H1 (cell line): ENCODE results near the gene DDC. TPM values are rescaled to one million over a fixed set of nuclear protein-coding genes. Genes with fewer than 3 reads are reported as not detected.

Experiments
- CTCF ChIA-PET: fragments of 300-600 bp; sonication (Branson Sonifier 250); formaldehyde crosslinking; loops from one replicate; lab custom pipeline; 2021; ENCODE audit not compliant: partially characterized antibody; lab: Charles Lee
- POLR2A ChIA-PET: fragments of 300-600 bp; sonication (Branson Sonifier 250); formaldehyde crosslinking; loops from one replicate; lab custom pipeline; 2021; ENCODE audit warnings: inconsistent platforms; ENCODE audit not compliant: partially characterized antibody; lab: Charles Lee
- DNase-seq, 2 experiments: peaks; one replicate each; pipeline versions ENCODE4 v3.0.0 to v3.0.0-alpha.2; 2010 to 2022; ENCODE audit warnings: low spot score in 2 of 2, low read depth in 1 of 2, mixed read lengths in 1 of 2
- FAIRE-seq: peaks from 2 replicates; lab custom pipeline; 2011; peaks lifted over from hg19 to GRCh38; lab: Jason Lieb, UNC
- H2AFZ ChIP-seq: 2 replicates; pipeline ENCODE4 v1.8.1; 2012; ENCODE audit warnings: low read length, inconsistent platforms
- H2AK5ac ChIP-seq: 2 replicates; pipeline ENCODE4 v1.6.1; 2013; ENCODE audit warnings: low read depth, low read length
- H2BK120ac ChIP-seq: replicated peaks from 2 replicates; pipeline ENCODE3; 2013; ENCODE audit warnings: low read depth, low read length, inconsistent platforms
- H2BK12ac ChIP-seq: 2 replicates; pipeline ENCODE4 v1.6.1; 2013; ENCODE audit warnings: low read depth, low read length
- H2BK15ac ChIP-seq: 2 replicates; pipeline ENCODE4 v1.6.1; 2013; ENCODE audit warnings: low read length
- H2BK20ac ChIP-seq: 2 replicates; pipeline ENCODE4 v1.6.1; 2013; ENCODE audit warnings: low read length
- H2BK5ac ChIP-seq: 2 replicates; pipeline ENCODE4 v1.6.1; 2013; ENCODE audit warnings: low read depth, low read length
- H3K14ac ChIP-seq: 2 replicates; pipeline ENCODE4 v1.6.1; 2013; ENCODE audit warnings: inconsistent platforms; ENCODE audit not compliant: insufficient read length
- H3K18ac ChIP-seq: 2 replicates; pipeline ENCODE4 v1.6.1; 2013; ENCODE audit warnings: low read length; ENCODE audit errors: extremely low read depth
- H3K23ac ChIP-seq: 2 replicates; pipeline ENCODE4 v1.6.1; 2013; ENCODE audit warnings: inconsistent platforms; ENCODE audit not compliant: insufficient read length
- H3K23me2 ChIP-seq: 2 replicates; pipeline ENCODE4 v1.6.1; 2013; ENCODE audit warnings: low read depth, low read length
- H3K27ac ChIP-seq: 2 replicates; pipeline ENCODE4 v1.6.1; 2011; ENCODE audit warnings: low read depth, low read length, inconsistent platforms
- H3K27me3 ChIP-seq, 4 experiments: replicated peaks in 1 of 4; 1 replicate in 1 of 4; 2 replicates in 3 of 4; pipeline versions ENCODE4 v1.6.1 to v1.8.1; 2011 to 2013; ENCODE audit warnings: low read length in 3 of 4, mild to moderate bottlenecking in 3 of 4, inconsistent platforms in 2 of 4, mixed read lengths in 2 of 4, moderate library complexity in 1 of 4; ENCODE audit not compliant: control insufficient read depth in 3 of 4, insufficient read depth in 3 of 4; ENCODE audit errors: extremely low read depth in 1 of 4
- H3K36me3 ChIP-seq, 4 experiments: 2 replicates each; pipeline versions ENCODE4 v1.6.1 to v1.8.1; 2011 to 2013; ENCODE audit warnings: mild to moderate bottlenecking in 4 of 4, low read length in 3 of 4, moderate library complexity in 2 of 4, control low read depth in 1 of 4, inconsistent platforms in 1 of 4; ENCODE audit not compliant: insufficient read depth in 4 of 4, control insufficient read depth in 2 of 4
- H3K4ac ChIP-seq: replicated peaks from 2 replicates; pipeline ENCODE3; 2013; ENCODE audit warnings: low read length, low read depth, mixed read lengths, inconsistent platforms; ENCODE audit not compliant: insufficient read length
- H3K4me1 ChIP-seq, 4 experiments: replicated peaks in 1 of 4; 1 replicate in 1 of 4; 2 replicates in 3 of 4; pipeline versions ENCODE4 v1.6.1 to v1.8.1; 2011 to 2013; ENCODE audit warnings: low read length in 3 of 4, inconsistent platforms in 2 of 4, mixed read lengths in 1 of 4; ENCODE audit not compliant: insufficient read depth in 4 of 4, control insufficient read depth in 3 of 4
- H3K4me2 ChIP-seq, 2 experiments: 2 replicates each; pipeline versions ENCODE4 v1.6.1 to v1.8.1; 2011 to 2013; ENCODE audit warnings: low read depth in 2 of 2, low read length in 2 of 2, control low read depth in 1 of 2, inconsistent platforms in 1 of 2, mild to moderate bottlenecking in 1 of 2; ENCODE audit not compliant: insufficient read depth in 1 of 2
- H3K4me3 ChIP-seq, 4 experiments: fragments of 200-600, 300-600 bp in 1 of 4; sonication (generic), shearing (Covaris generic), sonication (Bioruptor Twin) in 1 of 4; 2 replicates each; pipeline versions ENCODE4 v1.5.1 to v1.8.1; 2011 to 2016; ENCODE audit warnings: low read length in 4 of 4, low read depth in 3 of 4, control low read depth in 2 of 4, inconsistent platforms in 2 of 4, mild to moderate bottlenecking in 2 of 4, mixed read lengths in 1 of 4, moderate library complexity in 1 of 4; ENCODE audit not compliant: insufficient read depth in 2 of 4; ENCODE audit errors: extremely low read depth in 1 of 4
- H3K56ac ChIP-seq: replicated peaks from 2 replicates; pipeline ENCODE3; 2013; ENCODE audit warnings: low read depth, mild to moderate bottlenecking, mixed read lengths, low read length, inconsistent platforms; ENCODE audit not compliant: insufficient read length
- H3K79me1 ChIP-seq: 2 replicates; pipeline ENCODE4 v1.6.1; 2013; ENCODE audit warnings: low read depth, low read length, control low read depth
- H3K79me2 ChIP-seq, 2 experiments: 2 replicates each; pipeline versions ENCODE4 v1.6.1 to v1.8.1; 2012 to 2013; ENCODE audit warnings: low read length in 2 of 2, mild to moderate bottlenecking in 2 of 2, inconsistent platforms in 1 of 2; ENCODE audit not compliant: insufficient read depth in 2 of 2, control insufficient read depth in 1 of 2
- H3K9ac ChIP-seq, 4 experiments: replicated peaks in 1 of 4; 1 replicate in 1 of 4; 2 replicates in 3 of 4; pipeline versions ENCODE4 v1.6.1 to v1.8.1; 2011 to 2013; ENCODE audit warnings: low read depth in 3 of 4, low read length in 3 of 4, control low read depth in 2 of 4, mild to moderate bottlenecking in 2 of 4, moderate library complexity in 2 of 4, inconsistent platforms in 1 of 4; ENCODE audit errors: extremely low read depth in 1 of 4
- H3K9me3 ChIP-seq, 2 experiments: 2 replicates each; pipeline versions ENCODE4 v1.6.1 to v1.8.1; 2012 to 2013; ENCODE audit warnings: mild to moderate bottlenecking in 2 of 2, moderate library complexity in 2 of 2, control low read depth in 1 of 2, inconsistent platforms in 1 of 2, low read depth in 1 of 2, low read length in 1 of 2, mixed read lengths in 1 of 2; ENCODE audit not compliant: insufficient read depth in 2 of 2
- H4K20me1 ChIP-seq, 2 experiments: replicated peaks in 1 of 2; 2 replicates each; pipeline versions ENCODE3 to v1.8.1; 2011 to 2013; ENCODE audit warnings: inconsistent platforms in 2 of 2, low read length in 2 of 2, mild to moderate bottlenecking in 1 of 2; ENCODE audit not compliant: insufficient read depth in 2 of 2, control insufficient read depth in 1 of 2
- H4K5ac ChIP-seq: 2 replicates; pipeline ENCODE4 v1.6.1; 2013; ENCODE audit warnings: low read length, low read depth, mixed read lengths, inconsistent platforms; ENCODE audit not compliant: insufficient read length
- H4K8ac ChIP-seq: 2 replicates; pipeline ENCODE4 v1.8.0; 2013; ENCODE audit warnings: mild to moderate bottlenecking, moderate library complexity, low read length, inconsistent platforms; ENCODE audit not compliant: insufficient read depth; ENCODE audit errors: extremely low read depth
- H4K91ac ChIP-seq: replicated peaks from 2 replicates; pipeline ENCODE3; 2013; ENCODE audit warnings: low read length, mixed read lengths, inconsistent platforms; ENCODE audit not compliant: insufficient read length
- BACH1 ChIP-seq: IDR thresholded peaks from 2 replicates; pipeline ENCODE4 v1.6.1; 2012; ENCODE audit warnings: low read length, improper control_type of control experiment
- CBX5 ChIP-seq: fragments of 300-800, 300-1000 bp; sonication (generic); IDR thresholded peaks from 2 replicates; pipeline ENCODE4 v1.7.1; 2016; ENCODE audit warnings: antibody characterized with exemption, low read length, low read depth
- CTCF ChIP-seq, 3 experiments: IDR thresholded peaks; 1 replicate in 2 of 3; 2 replicates in 1 of 3; pipeline versions ENCODE4 v1.5.1 to v1.6.1; 2011; ENCODE audit warnings: low read length in 3 of 3, mild to moderate bottlenecking in 3 of 3, inconsistent platforms in 2 of 3, low read depth in 1 of 3, moderate library complexity in 1 of 3; ENCODE audit not compliant: insufficient read depth in 1 of 3; ENCODE audit errors: control extremely low read depth in 1 of 3
- KDM1A ChIP-seq: fragments of 200-600, 300-600 bp; sonication (generic); IDR thresholded peaks from 2 replicates; pipeline ENCODE4 v1.7.1; 2016; ENCODE audit warnings: mild to moderate bottlenecking, low read length, borderline replicate concordance
- KDM5A ChIP-seq: fragments of 200-600 bp; IDR thresholded peaks from 2 replicates; pipeline ENCODE4 v1.7.1; 2012; ENCODE audit warnings: mild to moderate bottlenecking, low read length, inconsistent platforms, mixed read lengths
- RXRA ChIP-seq: IDR thresholded peaks from 2 replicates; pipeline ENCODE4 v1.6.1; 2011; ENCODE audit warnings: low read depth, mild to moderate bottlenecking, low read length, moderate library complexity; ENCODE audit not compliant: insufficient read depth
- SP1 ChIP-seq: IDR thresholded peaks from 2 replicates; pipeline ENCODE4 v1.6.1; 2011; ENCODE audit warnings: low read depth, low read length
- SRF ChIP-seq: IDR thresholded peaks from 2 replicates; pipeline ENCODE4 v1.6.1; 2011; ENCODE audit warnings: mild to moderate bottlenecking, low read depth, low read length, moderate library complexity
- YY1 ChIP-seq: IDR thresholded peaks from 2 replicates; pipeline ENCODE4 v1.6.1; 2011; ENCODE audit warnings: low read depth, mild to moderate bottlenecking, low read length
- ZNF274 ChIP-seq: IDR thresholded peaks from 2 replicates; pipeline ENCODE4 v1.7.0; 2012; ENCODE audit warnings: low read length, borderline replicate concordance; ENCODE audit errors: extremely low read depth
- WGBS, 2 experiments: shearing (Covaris generic) in 1 of 2; methylation state at CpG; one replicate each; pipeline versions ENCODE4 v1.1.6 to v1.1.7; 2013 to 2015; ENCODE audit warnings: low lambda C conversion rate in 2 of 2, mixed read lengths in 2 of 2, inconsistent platforms in 1 of 2, low coverage in 1 of 2, missing lambda C conversion rate in 1 of 2; ENCODE audit not compliant: insufficient replicate concordance in 2 of 2, insufficient coverage in 1 of 2, insufficient read length in 1 of 2; ENCODE audit errors: extremely low coverage in 1 of 2, missing lambda C conversion rate in 1 of 2; 5-methylcytosine and 5-hydroxymethylcytosine counted together
- polyA plus RNA-seq, 7 experiments: library from polyadenylated mRNA; depleted of rRNA in 3 of 7; stranded (reverse) in 5 of 7; unstranded in 2 of 7; fragments of >200 nt in 5 of 7; fragments of 200-250 nt in 2 of 7; gene quantifications; 1 replicate in 5 of 7; 2 replicates in 1 of 7; 4 replicates in 1 of 7; pipeline versions ENCODE4 v1.2.1 to v1.2.3, GENCODE V29; 2011 to 2013; ENCODE audit warnings: missing spikeins in 2 of 7, mixed read lengths in 2 of 7
- total RNA-seq: library from RNA; stranded (reverse); fragmentation: NEBNext Ultra II Directional; extraction: Animal tissue kit (Norgen Biotek cat#: 25700); gene quantifications from 2 replicates; pipeline ENCODE4 v1.2.1, GENCODE V29; 2021

DDC gene
- total and polyA plus RNA-seq, 2 of the 8 experiments (the other 6 are each of a cell fraction or from before 2014, with no cell fraction given): 0.05 TPM; not detected in 1

GRCh38 chr7:50598460-50599343 is 33.5 kb upstream of the DDC start:
- H2BK20ac ChIP-seq: no peak overlapping the region
- no peak overlapping the region for H3K14ac ChIP-seq
- H3K79me2 ChIP-seq: no peaks in the 10 kb centered on the region
- no peak overlapping the region for H2AFZ ChIP-seq
- ChIA-PET CTCF (interaction anchor here (0.9 to 4.7 kb wide), 11 partner anchors 8 to 562 kb away, joined by 3 to 33 read pairs (median 4); no protein-coding TSS in a partner anchor), POLR2A (interaction anchor here (0.6 to 1.5 kb wide), 2 partner anchors 10 to 693 kb away, joined by 3 to 4 read pairs; no protein-coding TSS in a partner anchor)
- no peak overlapping the region for H3K56ac ChIP-seq
- no peak overlapping the region for H3K4me3 ChIP-seq
- H3K9ac ChIP-seq: no peak overlapping the region
- DNase-seq: no peak
- no peaks in the 10 kb centered on the region for H3K27me3 ChIP-seq
- H4K91ac ChIP-seq: no peak overlapping the region
- no peaks in the 10 kb centered on the region for H3K23me2 ChIP-seq
- WGBS, 2 experiments: 89% methylated on average over 16 of the region's 18 CpGs; no CpG with 5 or more reads in 1 of the 2 experiments
- no peak overlapping the region for H2BK5ac ChIP-seq
- no peak overlapping the region for H3K27ac ChIP-seq
- peaks cover 2% of the 10 kb centered on the region; the same call in 1 of the 2 replicates for H3K79me1 ChIP-seq
- H3K4me2 ChIP-seq: no peak overlapping the region
- peaks cover 0 to 2% of the 10 kb centered on the region in 2 experiments for H4K20me1 ChIP-seq
- H2BK15ac ChIP-seq: no peak overlapping the region
- H3K9me3 ChIP-seq: no peaks in the 10 kb centered on the region
- no peak overlapping the region for H3K18ac ChIP-seq
- H3K36me3 ChIP-seq: peaks cover 0 to 10% (median 8%) of the 10 kb centered on the region in 4 experiments; a peak in 6 of 8 replicates
- H4K5ac ChIP-seq: no peak overlapping the region
- no peak overlapping the region for H3K4ac ChIP-seq
- no peak overlapping the region for H2BK120ac ChIP-seq
- peaks cover 0 to 3% (median 1%) of the 10 kb centered on the region in 4 experiments; a peak in 3 of 7 replicates for H3K4me1 ChIP-seq
- no peak overlapping the region for H4K8ac ChIP-seq
- H2BK12ac ChIP-seq: no peak overlapping the region
- H3K23ac ChIP-seq: no peak overlapping the region
- FAIRE-seq: no peak
- H2AK5ac ChIP-seq: no peak overlapping the region
- TF ChIP-seq ZNF274 (no peak), SRF (no peak), CTCF (IDR thresholded peaks at IDR 0.05; ENCODE audit: control extremely low read depth in 1 of 3, insufficient read depth in 1 of 3, low read depth in 1 of 3, low read length in 3 of 3) (no peak), KDM5A (no peak), BACH1 (no peak), RXRA (no peak), SP1 (no peak), KDM1A (no peak), YY1 (no peak), CBX5 (no peak)
